GM12864 (cell line): ENCODE data around the gene TMEM132A.
"Not testable (repeated sequence)": the region's sequence is repeated elsewhere in the genome, so short reads cannot be mapped to it uniquely, and the experiment has no call there.

ENCODE experiments used
- DNase-seq: peaks from one replicate; pipeline ENCODE4 v3.0.0-alpha.2; 2011; ENCODE audit warnings: low read depth
- H3K4me3 ChIP-seq: 2 replicates; pipeline ENCODE4 v1.5.1; 2011; ENCODE audit warnings: mild to moderate bottlenecking, low read depth, low read length, control low read depth
- TF ChIP-seq, protein P1 (sequence below): IDR thresholded peaks from 2 replicates; pipeline ENCODE4 v1.5.1; 2011; ENCODE audit warnings: low read depth, mild to moderate bottlenecking, moderate library complexity, low read length, control low read depth, inconsistent platforms; ENCODE audit errors: missing control alignments

Gene TMEM132A

DNA sequence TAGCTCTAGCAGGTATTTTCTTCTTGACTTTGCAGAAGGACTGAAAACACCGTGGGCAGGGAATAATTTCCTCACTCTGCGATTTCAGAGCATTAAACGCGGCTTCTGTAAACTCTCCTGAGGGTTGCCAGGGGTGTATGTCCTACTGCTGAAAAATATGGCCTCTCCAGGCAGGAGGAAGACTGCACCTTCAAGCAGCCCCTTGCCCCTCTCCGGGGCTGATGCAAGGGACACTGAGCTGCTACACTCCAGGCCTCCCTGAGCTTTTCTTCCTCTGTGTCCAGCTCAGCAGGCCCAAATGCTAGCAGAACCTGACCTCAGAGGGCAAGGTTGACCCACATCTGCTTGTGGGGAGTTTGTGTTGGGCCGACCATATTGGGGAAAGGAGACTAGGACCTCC, 49.4 kb downstream of the TMEM132A start:
- no peak for DNase-seq
- TF ChIP-seq, protein P1, sequence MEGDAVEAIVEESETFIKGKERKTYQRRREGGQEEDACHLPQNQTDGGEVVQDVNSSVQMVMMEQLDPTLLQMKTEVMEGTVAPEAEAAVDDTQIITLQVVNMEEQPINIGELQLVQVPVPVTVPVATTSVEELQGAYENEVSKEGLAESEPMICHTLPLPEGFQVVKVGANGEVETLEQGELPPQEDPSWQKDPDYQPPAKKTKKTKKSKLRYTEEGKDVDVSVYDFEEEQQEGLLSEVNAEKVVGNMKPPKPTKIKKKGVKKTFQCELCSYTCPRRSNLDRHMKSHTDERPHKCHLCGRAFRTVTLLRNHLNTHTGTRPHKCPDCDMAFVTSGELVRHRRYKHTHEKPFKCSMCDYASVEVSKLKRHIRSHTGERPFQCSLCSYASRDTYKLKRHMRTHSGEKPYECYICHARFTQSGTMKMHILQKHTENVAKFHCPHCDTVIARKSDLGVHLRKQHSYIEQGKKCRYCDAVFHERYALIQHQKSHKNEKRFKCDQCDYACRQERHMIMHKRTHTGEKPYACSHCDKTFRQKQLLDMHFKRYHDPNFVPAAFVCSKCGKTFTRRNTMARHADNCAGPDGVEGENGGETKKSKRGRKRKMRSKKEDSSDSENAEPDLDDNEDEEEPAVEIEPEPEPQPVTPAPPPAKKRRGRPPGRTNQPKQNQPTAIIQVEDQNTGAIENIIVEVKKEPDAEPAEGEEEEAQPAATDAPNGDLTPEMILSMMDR: no peak
- no peak overlapping the region for H3K4me3 ChIP-seq

DNA sequence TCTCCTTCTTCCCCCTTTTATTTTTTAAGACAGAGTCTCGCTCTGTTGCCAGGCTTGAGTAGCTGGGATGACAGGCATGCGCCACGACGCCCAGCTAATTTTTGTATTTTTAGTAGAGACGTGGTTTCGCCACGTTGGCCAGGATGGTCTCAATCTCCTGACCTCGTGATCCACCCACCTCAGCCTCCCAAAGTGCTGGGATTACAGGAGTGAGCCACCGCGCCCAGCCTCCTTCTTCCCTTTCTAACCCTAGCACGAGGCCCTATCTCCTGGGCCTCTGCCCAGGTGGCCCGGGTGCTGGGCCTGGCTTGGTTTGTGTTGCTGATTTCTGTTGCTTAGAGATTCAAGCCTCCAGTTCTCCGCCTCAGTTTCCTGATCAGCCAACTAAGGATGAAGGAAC, 50.1 kb downstream of the TMEM132A start:
- H3K4me3 ChIP-seq, DNase-seq: not testable (repeated sequence)

DNA sequence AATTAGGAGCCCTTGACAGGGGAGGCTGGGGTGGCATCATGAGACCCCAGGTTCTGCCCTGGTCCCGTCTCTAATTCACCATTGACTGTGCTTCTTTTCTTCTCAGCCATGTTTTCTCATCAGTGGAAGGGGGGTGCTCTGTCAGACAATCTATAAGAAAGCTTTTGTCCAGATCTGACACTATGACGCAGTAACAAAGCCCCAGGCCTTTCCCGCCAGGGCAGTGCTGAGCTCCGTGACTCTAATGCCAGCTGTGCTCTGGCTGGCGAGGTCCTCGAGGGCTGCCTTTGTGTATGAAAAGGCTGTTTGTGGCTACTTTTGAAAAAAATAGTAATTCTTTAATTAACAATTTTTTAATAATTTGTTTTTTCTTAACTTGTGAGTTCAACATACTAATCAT, 50.5 kb downstream of the TMEM132A start:
- no peak overlapping the region for H3K4me3 ChIP-seq
- TF ChIP-seq, protein P1: no peak
- DNase-seq: no peak

DNA sequence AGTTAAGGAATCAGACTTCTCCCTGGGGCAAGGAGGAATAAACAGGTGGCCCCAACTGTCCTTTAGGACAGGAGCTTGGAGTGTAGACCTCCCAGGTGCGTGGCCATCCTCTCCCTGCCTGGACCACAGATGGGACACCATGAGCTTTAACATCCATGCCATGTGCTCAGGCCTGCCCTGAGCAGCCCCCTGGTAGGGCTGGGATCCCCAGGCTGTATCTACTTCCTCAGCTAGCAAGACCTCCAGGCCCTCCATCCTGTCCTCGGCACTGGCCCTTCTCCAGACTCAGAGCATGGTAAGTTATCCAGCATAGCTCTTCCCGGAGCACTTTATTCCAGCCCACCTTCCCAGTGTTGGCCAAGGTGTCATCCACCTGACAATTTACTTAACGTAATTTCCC, 53.0 kb downstream of the TMEM132A start:
- H3K4me3 ChIP-seq: no peak overlapping the region
- TF ChIP-seq, protein P1: no peak
- no peak for DNase-seq

DNA sequence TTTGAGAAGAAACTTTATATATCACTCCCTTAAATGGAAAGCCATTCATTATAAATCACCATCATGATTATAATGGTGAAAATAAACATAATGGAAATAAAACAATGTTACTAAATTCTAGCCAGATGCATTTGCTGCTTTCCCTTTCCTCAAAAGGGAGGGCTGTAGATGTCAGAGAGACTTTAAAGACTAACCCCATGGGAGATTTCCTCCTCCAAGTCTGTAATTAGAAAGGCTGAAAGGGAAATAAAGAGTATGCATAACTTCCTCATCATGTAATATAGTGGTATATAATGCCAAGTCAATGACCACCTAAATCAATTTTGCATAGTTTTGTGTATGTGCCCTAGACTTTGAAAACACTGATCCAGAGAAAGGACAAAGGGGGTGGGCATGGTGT, 53.6 kb downstream of the TMEM132A start:
- TF ChIP-seq, protein P1: no peak
- H3K4me3 ChIP-seq: no peak overlapping the region
- no peak for DNase-seq

DNA sequence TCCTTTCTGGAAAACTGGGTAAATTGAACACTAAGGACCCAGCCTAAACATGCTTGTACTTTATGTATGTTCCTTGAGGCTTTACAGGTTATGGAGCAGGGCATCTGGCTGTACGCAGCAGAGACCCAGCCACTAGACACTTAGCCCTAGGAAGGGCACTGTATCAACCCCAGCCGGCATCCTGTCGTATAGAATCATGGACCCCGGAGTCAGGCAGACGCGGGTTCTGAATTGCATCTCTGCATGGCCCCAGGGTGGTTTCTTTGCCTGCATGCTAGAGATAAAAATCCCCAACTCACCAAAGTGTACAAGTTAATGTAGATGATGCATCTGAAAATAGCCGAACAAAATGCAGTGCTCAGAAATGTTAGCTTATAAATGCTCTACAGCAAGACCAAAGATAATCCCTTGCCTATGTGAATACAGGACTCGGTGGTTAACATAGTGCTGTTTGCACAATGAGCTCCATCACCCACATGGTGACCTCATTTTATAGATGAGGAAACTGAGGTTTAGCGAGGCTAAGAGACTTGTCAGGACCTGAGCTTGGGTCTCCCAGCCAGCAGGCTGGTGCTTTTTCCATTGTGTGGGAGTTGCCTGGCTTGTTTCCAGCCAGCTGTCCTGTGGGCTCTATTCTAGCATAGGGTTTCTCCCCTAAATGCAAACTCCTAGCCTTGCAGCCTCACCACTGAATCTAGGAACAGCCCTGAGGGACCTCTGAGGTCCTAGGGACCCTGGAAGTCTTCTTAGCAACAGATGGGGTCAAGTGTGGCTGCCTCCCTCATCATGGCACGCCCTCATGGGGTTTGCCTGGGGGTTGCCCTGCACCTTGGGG, 54.5 kb downstream of the TMEM132A start:
- no peak for DNase-seq
- no peak overlapping the region for H3K4me3 ChIP-seq

DNA sequence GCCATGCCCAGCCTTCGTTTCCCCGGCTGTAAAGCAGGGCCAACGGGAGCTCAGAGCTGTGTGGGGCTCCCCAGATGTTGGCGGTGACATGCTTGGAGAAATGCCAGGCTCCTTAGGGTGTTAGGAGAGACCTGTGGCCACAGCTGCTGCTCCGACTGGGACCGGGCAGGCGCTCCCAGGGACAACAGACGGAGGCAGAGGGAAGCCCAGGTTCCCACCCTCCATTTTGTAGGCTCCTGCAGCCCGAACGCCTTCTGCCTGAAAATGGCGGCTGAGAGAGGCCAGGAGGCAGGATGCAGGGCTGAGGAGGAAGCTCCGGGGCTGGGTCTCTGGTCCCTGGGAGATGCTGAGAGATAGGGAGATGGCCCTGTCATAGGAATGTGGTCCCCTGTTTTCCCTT, 57.3 kb downstream of the TMEM132A start:
- H3K4me3 ChIP-seq: no peak overlapping the region
- DNase-seq: no peak
- TF ChIP-seq, protein P1: no peak

More for the DNA sequence above, 54.5 kb downstream of the TMEM132A start:
- TF ChIP-seq, protein P1: no peak
